Peyer's patch (tissue), 4 donors: ENCODE results near the gene ENTPD8.

Experiments used
- POLR2A ChIP-seq, 2 donors: fragments of 450-650 bp; IDR thresholded peaks; one replicate each; pipeline ENCODE4 v1.5.1; 2017; ENCODE audit warnings: antibody characterized with exemption in 2 of 2, mild to moderate bottlenecking in 2 of 2, moderate library complexity in 2 of 2
- TF ChIP-seq, protein P1 (sequence below), 6 experiments: fragments of 450-650 bp in 4 of 6; fragments of 200-600 bp in 2 of 6; sonication (generic) in 1 of 6; IDR thresholded peaks; one replicate each; pipeline ENCODE4 v1.5.1; 2017 to 2019; ENCODE audit warnings: antibody characterized with exemption in 6 of 6, mild to moderate bottlenecking in 3 of 6, moderate library complexity in 1 of 6

DNA sequence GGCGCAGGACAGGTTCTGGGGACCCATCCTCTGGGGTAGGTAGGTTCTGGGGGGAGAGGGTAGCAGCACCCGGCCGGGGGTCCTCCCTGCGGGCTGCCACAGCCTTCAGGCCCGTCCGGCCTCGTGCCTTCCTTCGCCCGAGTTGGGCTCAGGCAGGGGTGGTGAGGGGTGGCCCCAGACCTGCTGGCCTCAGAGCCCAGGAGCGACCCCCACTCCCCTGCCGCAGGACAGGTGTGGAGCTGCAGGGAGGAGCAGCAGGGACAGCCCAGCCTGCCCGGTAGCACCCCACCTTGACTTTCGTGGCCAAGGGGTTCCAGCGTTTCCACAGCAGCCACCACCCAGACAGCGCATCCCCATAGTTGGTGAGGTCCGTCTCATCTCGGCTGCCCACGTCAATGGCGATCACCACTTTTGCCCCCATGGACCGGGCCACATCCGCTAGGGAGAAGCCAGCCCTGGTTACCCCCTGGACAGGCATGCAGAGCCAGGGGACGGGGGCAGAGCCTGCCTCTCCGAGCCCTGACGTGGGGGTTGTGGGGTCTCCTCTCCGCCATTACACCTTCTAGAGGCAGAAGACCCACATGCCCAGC is 21.3 kb upstream of the ENTPD8 start:
- TF ChIP-seq, protein P1, sequence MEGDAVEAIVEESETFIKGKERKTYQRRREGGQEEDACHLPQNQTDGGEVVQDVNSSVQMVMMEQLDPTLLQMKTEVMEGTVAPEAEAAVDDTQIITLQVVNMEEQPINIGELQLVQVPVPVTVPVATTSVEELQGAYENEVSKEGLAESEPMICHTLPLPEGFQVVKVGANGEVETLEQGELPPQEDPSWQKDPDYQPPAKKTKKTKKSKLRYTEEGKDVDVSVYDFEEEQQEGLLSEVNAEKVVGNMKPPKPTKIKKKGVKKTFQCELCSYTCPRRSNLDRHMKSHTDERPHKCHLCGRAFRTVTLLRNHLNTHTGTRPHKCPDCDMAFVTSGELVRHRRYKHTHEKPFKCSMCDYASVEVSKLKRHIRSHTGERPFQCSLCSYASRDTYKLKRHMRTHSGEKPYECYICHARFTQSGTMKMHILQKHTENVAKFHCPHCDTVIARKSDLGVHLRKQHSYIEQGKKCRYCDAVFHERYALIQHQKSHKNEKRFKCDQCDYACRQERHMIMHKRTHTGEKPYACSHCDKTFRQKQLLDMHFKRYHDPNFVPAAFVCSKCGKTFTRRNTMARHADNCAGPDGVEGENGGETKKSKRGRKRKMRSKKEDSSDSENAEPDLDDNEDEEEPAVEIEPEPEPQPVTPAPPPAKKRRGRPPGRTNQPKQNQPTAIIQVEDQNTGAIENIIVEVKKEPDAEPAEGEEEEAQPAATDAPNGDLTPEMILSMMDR (IDR thresholded peaks at IDR 0.05), result no peak
- TF ChIP-seq POLR2A (IDR thresholded peaks at IDR 0.05), result no peak
